GM19351 (cell line): ENCODE data around the gene JAG1.
"Not testable (repeated sequence)": the region's sequence is repeated elsewhere in the genome, so short reads cannot be mapped to it uniquely, and the experiment has no call there.

Experiments
- ATAC-seq: cut with Tn5 transposase; IDR thresholded peaks from one replicate; pipeline ENCODE4 v1.9.1; 2021; ENCODE audit warnings: mild to moderate bottlenecking, moderate library complexity; ENCODE audit not compliant: unreplicated experiment

The JAG1 gene

DNA sequence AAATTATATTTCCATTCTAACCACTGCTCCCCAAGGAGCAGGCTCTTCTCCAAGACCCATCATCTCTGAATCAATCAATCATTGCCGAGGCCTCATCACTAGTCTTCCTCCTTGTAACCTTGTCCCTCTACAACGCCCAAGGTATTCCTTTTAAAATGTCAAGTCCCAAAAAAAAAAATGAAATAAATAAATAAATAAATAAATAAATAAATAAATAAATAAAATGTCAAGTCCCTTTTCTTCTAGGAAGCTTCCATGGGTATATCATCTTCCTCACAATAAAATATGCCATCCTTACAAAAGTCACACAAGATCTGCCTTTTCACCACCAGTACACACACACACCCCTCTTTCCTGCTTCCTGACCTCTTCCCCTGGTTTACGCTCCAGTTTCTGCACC lies 57.6 kb downstream of the JAG1 start:
- ATAC-seq = no peak

DNA sequence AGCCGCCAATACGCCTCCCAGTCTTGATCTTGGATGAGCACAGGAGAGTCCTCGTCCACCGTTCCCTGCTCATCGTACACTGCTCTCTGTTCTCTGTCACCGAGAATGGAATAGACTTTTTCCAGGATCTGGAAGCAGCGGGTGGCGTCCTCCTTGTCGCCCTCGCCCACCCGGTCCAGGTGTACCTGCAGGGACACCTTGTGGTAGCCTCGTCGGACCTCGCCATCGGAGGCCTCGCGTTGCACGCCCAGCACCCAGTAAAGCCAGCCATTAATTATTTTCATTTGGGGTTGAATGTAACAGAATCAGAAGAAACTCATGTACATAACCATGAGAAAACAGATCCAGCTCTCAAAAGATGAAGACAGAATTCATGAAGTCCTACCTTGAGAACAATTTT lies 59.9 kb downstream of the JAG1 start:
- ATAC-seq = no peak

- not testable (repeated sequence) for ATAC-seq
Observed at GRCh38 chr20:10613426-10613825, 60.4 kb downstream of the JAG1 start.

DNA sequence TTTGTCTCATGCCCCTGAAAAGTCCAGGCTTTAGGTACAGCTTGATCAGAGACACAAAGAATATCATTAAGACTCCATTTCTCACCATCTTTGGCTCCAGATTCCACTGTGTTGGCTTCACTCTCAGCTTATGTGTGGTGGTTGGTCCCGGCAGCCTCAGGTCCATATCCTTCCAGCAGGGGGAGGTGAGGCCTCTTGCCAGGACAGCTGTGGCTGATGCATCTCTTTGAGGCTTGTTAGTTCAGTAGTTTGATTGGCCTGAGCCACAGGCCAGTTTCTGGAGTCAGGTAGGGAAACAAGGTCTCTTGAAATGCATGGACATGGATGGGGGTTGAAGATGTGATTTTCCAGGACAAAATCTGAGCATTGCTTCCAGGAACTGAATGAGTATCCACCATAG lies 62.4 kb downstream of the JAG1 start:
- ATAC-seq = peak; percentile 61

DNA sequence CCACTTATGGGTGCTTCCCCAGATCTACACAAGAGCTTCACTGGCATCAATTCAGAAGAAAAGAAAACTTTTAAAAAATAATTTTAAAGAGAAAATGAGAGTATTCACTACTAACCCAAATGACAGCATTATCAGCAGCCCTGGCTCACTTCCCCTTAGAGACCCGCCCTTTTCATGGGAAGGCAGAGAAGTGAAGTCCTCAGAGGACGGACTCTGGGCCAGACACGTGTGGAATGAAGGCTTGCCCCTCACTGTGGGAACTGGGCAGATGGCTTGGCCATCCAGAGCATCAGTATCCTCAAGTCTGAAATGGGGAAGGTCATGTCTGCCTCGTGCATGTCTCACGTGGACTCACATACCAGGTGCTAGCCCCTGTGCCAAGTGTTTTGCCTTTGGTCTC lies 63.5 kb downstream of the JAG1 start:
- no peak for ATAC-seq

- ATAC-seq = no peak
Observed at GRCh38 chr20:10609770-10610169, 64.0 kb downstream of the JAG1 start.

- no peak for ATAC-seq
Observed at GRCh38 chr20:10609276-10609675, 64.5 kb downstream of the JAG1 start.

DNA sequence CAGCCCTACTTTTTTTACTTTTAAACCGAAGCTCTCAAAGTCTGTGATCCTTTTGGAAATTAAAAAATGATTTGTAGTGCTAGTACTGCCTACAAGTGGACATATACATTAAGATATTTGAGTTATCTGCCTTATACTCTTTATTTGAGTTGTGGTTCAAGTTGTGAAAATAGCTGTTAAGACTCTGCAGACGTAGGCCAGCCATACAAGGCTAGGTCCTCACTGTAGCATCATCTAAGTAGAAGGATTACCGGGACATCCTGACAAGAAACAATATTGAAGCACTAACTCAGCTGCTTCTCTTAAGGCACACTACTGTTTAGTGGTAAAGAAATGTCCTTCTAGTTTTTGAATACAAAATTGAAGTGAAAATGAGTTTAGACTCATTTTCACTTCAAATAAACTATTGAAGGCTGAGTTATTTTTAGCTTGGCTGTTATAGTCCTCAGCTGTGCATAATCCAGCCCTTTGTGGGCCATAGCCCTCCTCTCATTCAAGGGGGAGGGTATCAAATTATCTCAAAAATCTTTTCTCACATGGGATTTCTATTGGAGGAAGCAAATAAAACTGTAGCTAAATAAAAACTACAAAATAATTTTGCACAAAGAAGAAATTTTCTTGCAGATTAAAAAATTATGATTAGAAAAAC lies 68.1 kb downstream of the JAG1 start:
- no peak for ATAC-seq

GRCh38 chr20:10604865-10605440 lies 68.8 kb downstream of the JAG1 start:
- no peak for ATAC-seq

- ATAC-seq = no peak
Observed at GRCh38 chr20:10603971-10604864, 69.6 kb downstream of the JAG1 start.

DNA sequence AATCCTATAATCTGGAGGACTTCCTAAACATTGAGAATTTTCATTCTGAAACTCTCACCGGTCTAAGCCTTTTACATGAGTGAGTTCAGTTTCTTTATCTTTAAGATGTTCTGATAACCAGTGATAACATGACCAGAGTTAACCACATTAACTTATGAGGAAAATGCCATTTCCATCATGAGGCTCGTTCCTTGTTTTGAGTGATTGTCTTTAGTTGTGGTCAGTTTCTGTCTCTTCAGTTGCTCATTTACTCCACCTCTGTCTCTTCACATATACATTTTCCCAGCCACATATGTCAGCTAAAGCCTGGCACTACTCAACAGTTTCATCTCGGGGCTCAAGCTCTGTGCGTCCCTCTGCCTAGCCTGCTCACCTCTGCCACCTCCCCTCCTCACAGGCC lies 70.4 kb downstream of the JAG1 start:
- ATAC-seq = peak; percentile 40

DNA sequence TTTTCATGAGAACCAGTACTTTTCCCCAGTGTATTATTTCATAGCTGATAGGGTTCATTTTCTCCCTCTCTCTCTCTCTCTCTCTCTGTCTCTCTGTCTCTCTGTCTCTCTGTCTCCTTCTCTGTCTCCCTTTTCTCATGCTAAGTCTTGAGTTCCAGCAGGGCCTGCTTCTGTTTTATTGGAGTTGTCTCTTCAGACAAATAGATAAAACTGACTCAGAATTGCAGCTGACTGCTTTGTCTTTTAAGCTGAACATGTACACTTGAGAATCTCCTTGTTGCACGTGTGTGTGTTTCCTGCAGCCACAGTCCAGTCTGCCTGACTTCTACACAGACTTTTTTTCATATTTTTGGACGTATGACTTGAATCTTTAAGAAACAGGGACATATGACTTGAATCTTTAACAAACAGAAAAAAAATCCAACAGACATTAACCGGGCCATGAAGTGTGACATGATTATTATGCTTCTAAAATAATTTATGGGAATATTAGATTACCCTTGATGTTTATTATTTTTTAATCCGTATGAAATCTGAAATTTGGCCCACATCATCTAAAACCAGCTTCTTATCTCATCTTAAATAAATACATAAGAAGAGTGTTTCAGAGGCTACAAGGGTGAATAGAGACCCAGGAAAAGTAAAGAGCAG lies 71.5 kb downstream of the JAG1 start:
- no peak for ATAC-seq

DNA sequence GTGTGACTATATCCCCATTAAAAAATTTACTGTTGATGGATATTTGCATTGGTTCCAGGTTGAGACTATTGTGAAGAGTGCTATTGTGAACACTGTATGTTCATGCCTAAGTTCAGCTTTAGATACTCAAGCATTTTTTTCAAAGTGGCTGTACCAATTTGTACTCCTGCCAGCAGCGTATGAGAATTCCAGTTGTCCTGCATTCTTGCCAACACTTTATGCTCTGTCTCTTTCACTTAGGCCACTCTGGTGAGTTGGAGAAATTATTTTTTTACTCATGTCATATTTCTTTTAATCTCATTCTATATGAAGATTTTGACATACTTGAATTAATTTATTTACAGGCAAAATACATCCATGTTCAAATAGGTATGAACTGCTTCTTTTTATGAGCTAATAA lies 76.2 kb downstream of the JAG1 start:
- no peak for ATAC-seq

DNA sequence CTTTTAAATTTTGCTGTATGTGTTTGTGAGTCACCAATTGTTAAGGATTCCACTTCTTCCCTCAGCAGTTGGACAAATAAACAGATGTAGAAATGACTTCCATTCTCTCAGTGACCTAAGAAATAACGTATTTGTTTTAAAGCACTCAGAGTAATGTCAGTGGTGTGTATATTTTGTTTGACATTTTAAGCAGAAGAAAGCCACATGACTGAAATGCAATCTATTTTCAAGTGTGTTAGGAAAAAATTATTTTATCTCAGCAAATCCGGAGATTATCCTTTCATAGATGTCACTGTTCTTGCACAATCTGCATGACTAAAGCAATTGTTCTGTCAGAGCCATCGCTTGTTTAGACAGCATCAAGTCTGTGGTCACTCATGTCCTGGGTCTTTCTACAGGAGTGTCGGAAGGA lies 77.1 kb downstream of the JAG1 start:
- ATAC-seq = no peak

DNA sequence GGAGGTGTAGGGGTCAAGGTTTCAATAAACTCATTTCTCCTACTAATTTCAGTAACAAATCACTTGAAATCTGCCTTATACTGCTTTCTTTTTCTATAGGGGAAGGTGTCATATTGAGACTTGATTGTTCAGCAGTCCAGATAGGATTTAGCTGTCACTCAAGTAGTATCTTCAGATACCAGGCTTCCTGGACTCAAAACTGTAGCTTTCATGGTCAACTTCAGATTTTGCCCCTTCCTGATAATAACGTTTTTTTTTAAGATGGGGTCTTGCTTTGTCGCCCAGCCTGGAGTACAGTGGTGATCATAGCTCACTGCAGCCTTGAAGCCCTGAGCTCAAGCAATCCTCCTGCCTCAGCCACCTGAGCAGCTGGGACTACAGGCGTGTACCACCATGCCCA lies 77.8 kb downstream of the JAG1 start:
- ATAC-seq = no peak

DNA sequence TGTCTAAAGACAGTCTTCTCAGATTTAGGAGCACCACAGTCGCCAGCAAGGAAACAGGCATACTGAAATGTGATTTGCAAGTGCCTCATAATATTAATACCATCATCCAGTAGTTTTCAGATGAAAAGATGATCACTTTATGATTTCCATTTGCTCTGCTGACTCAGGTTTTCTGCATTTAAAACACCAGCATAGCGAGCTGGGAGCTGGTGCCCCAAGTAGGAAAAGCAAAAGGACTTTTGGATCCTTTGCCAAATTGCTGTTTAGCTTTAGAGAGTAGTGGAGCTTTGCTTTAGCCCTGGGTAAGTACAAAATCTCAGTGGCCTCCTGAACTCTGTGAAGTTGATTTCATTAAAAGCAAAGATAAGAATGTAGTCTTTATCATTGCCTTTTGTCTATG lies 78.5 kb downstream of the JAG1 start:
- no peak for ATAC-seq

GRCh38 chr20:10594296-10594868 lies 79.4 kb downstream of the JAG1 start:
- ATAC-seq = no peak

DNA sequence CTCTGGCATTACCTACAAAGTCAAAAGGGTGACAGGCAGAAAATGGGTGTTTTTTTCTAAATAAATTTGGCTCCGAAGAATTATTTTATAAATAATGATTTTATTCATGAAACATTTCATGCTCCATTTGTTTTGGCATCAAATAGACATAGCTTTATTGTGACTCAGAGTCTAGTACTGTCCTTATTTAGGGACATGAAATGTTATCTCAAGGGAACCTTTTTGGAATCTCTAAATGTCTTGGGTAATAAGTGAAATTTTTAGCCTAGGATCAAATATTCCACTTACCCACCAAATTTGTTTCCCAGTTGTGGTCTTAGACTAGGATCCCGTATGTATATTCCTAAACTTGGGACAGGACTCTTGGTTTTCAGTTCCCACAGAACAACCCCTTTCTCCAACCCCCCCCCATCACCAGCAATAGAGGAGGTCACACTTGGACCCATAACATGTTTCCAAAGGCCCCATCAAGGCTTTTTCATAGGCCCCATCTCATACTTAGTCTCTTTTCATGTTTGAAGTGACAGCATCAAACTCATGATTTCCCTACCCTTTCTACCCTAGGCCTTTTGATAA lies 81.8 kb downstream of the JAG1 start:
- no peak for ATAC-seq

GRCh38 chr20:10590950-10591671 lies 82.7 kb downstream of the JAG1 start:
- no peak for ATAC-seq

DNA sequence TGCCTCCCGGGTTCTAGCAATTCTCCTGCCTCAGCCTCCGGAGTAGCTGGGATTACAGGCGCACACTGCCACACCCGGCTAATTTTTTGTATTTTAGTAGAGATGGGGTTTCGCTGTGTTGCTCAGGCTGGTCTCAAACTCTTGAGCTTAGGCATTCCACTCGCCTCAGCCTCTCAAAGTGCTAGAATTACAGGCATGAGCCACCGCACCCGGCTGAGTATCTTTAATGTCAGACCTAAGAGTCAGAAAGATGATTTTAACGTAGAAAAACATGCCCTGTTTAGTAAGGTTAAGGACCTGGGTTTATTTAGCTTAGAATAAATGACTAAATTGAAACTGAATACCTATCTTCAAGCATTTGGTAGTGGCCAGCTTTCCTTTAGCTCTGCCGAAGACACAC lies 83.4 kb downstream of the JAG1 start:
- ATAC-seq = not testable (repeated sequence)
